GM23248 (cell line): ENCODE results near the gene RNF34. TPM values are rescaled to one million over a fixed set of nuclear protein-coding genes. Genes with fewer than 3 reads are reported as not detected.

Source experiments
- DNase-seq: peaks from one replicate; pipeline ENCODE4 v3.0.0-alpha.2; 2015
- H2AFZ ChIP-seq: fragments of 200-600 bp; sonication (generic); 2 replicates; pipeline ENCODE4 v1.6.1; 2016; ENCODE audit warnings: antibody characterized with exemption
- H3F3A ChIP-seq: fragments of 200-600 bp; sonication (generic); 2 replicates; pipeline ENCODE4 v1.6.1; 2016; ENCODE audit warnings: mild to moderate bottlenecking, antibody characterized with exemption, mixed run types; ENCODE audit not compliant: insufficient read depth
- H3K27ac ChIP-seq: fragments of 200-600 bp; sonication (generic); 2 replicates; pipeline ENCODE4 v1.5.1; 2016; ENCODE audit warnings: mild to moderate bottlenecking
- H3K27me3 ChIP-seq: fragments of 200-600 bp; sonication (generic); replicated peaks from 2 replicates; pipeline ENCODE4 v1.6.1; 2016; ENCODE audit warnings: mild to moderate bottlenecking; ENCODE audit not compliant: insufficient read depth
- H3K36me3 ChIP-seq: fragments of 200-600 bp; sonication (generic); 2 replicates; pipeline ENCODE4 v1.6.1; 2016; ENCODE audit warnings: low read depth, mild to moderate bottlenecking
- H3K4me1 ChIP-seq: fragments of 200-600 bp; sonication (generic); 2 replicates; pipeline ENCODE4 v1.6.1; 2016; ENCODE audit warnings: mild to moderate bottlenecking; ENCODE audit not compliant: insufficient read depth
- H3K4me2 ChIP-seq: fragments of 200-600 bp; sonication (generic); one replicate; pipeline ENCODE4 v1.6.1; 2016; ENCODE audit warnings: mild to moderate bottlenecking; ENCODE audit not compliant: unreplicated experiment
- H3K4me3 ChIP-seq: fragments of 200-600 bp; sonication (generic); 2 replicates; pipeline ENCODE4 v1.5.1; 2016; ENCODE audit warnings: mild to moderate bottlenecking
- H3K79me2 ChIP-seq: fragments of 200-600 bp; sonication (generic); 2 replicates; pipeline ENCODE4 v1.6.1; 2016; ENCODE audit warnings: mild to moderate bottlenecking; ENCODE audit not compliant: insufficient read depth
- H3K9ac ChIP-seq: fragments of 200-600 bp; sonication (generic); 2 replicates; pipeline ENCODE4 v1.6.1; 2016; ENCODE audit warnings: mild to moderate bottlenecking
- H3K9me2 ChIP-seq: fragments of 200-600 bp; sonication (generic); 2 replicates; pipeline ENCODE4 v1.6.1; 2016; ENCODE audit warnings: mixed run types, mild to moderate bottlenecking, moderate library complexity; ENCODE audit not compliant: insufficient read depth
- H3K9me3 ChIP-seq: fragments of 200-600 bp; sonication (generic); one replicate; pipeline ENCODE4 v1.6.1; 2017; ENCODE audit warnings: low read depth
- H4K20me1 ChIP-seq: fragments of 200-600 bp; sonication (generic); 2 replicates; pipeline ENCODE4 v1.6.0; 2016; ENCODE audit not compliant: insufficient read depth
- EZH2 ChIP-seq: fragments of 200-600 bp; sonication (generic); IDR thresholded peaks from 2 replicates; pipeline ENCODE4 v1.6.1; 2018; ENCODE audit warnings: antibody characterized with exemption, mild to moderate bottlenecking; ENCODE audit not compliant: insufficient read depth, poor library complexity, severe bottlenecking
- EZH2phosphoT487 ChIP-seq: fragments of 200-600 bp; sonication (generic); IDR thresholded peaks from 2 replicates; pipeline ENCODE4 v1.6.1; 2018; ENCODE audit warnings: antibody characterized with exemption, moderate library complexity, mild to moderate bottlenecking, low read depth; ENCODE audit not compliant: insufficient read depth
- WGBS, 2 experiments: methylation state at CpG; one replicate each; pipeline ENCODE4 v1.1.6; 2015 to 2017; ENCODE audit warnings: low lambda C conversion rate in 2 of 2, low coverage in 1 of 2; ENCODE audit errors: missing lambda C conversion rate in 2 of 2; 5-methylcytosine and 5-hydroxymethylcytosine counted together
- in situ Hi-C: fragments of 300-500 bp; cut with MboI; formaldehyde crosslinking; loops from 2 replicates; pipeline ENCODE4 v1.15.0; 2020
- polyA plus RNA-seq: library from polyadenylated mRNA; unstranded; fragments of >200 nt; fragmentation: Nextera tagmentation; extraction: Ambion mirVana; gene quantifications from 2 replicates; pipeline ENCODE4 v1.2.1, GENCODE V29; 2016
- total RNA-seq: library from RNA; depleted of rRNA; stranded (reverse); fragments of >200 nt; shearing (Covaris generic); gene quantifications from 2 replicates; pipeline ENCODE4 v1.2.3, GENCODE V29; 2014

Gene RNF34
- total and polyA plus RNA-seq, 2 experiments from 2014 or later, result 42.8 to 48.2 TPM

GRCh38 chr12:121428883-121429282 is 29.0 kb downstream of the RNF34 start:
- Histone ChIP-seq H3K36me3 (peaks cover 55% of the 10 kb centered on the region), H4K20me1 (no peaks in the 10 kb centered on the region), H3K9me2 (no peaks in the 10 kb centered on the region), H2AFZ (no peak overlapping the region), H3K27ac (no peak overlapping the region), H3K4me1 (no peaks in the 10 kb centered on the region), H3K4me2 (no peak overlapping the region), H3K9ac (no peak overlapping the region), H3K9me3 (no peaks in the 10 kb centered on the region), H3F3A (peaks cover 22% of the 10 kb centered on the region), H3K4me3 (no peak overlapping the region), H3K27me3 (no peaks in the 10 kb centered on the region), H3K79me2 (peaks cover 7% of the 10 kb centered on the region)
- 96 to 97% methylated on average over 6 of the region's 6 CpGs for WGBS, 2 experiments
- no peak for TF ChIP-seq EZH2
- TF ChIP-seq EZH2phosphoT487, result no peak
- in situ Hi-C loops, result loop anchor here (25.0 kb wide), 1 partner anchor 92 kb away; no protein-coding TSS in a partner anchor
- no peak for DNase-seq

GRCh38 chr12:121430833-121431415 is 31.0 kb downstream of the RNF34 start:
- no peak for TF ChIP-seq EZH2phosphoT487
- TF ChIP-seq EZH2, result no peak
- Histone ChIP-seq H3K4me1 (no peaks in the 10 kb centered on the region), H3K4me2 (no peak overlapping the region), H3K9me2 (no peaks in the 10 kb centered on the region), H4K20me1 (no peaks in the 10 kb centered on the region), H3K36me3 (peaks cover 44% of the 10 kb centered on the region), H3K27me3 (no peaks in the 10 kb centered on the region), H3K9ac (no peak overlapping the region), H3K79me2 (peaks cover 5% of the 10 kb centered on the region), H3F3A (peaks cover 3% of the 10 kb centered on the region), H3K9me3 (no peaks in the 10 kb centered on the region), H3K27ac (no peak overlapping the region), H3K4me3 (no peak overlapping the region), H2AFZ (no peak overlapping the region)
- no peak for DNase-seq
- in situ Hi-C loops, result loop anchor here (25.0 kb wide), 1 partner anchor 94 kb away; no protein-coding TSS in a partner anchor
- 71% methylated on average over 6 of the region's 6 CpGs for WGBS, 2 experiments

GRCh38 chr12:121432740-121433480 is 33.0 kb downstream of the RNF34 start:
- no peak overlapping the region for H3K27ac ChIP-seq
- no peaks in the 10 kb centered on the region for H3K27me3 ChIP-seq
- no peaks in the 10 kb centered on the region for H3K79me2 ChIP-seq
- no peak overlapping the region for H3K4me3 ChIP-seq
- peaks cover 38% of the 10 kb centered on the region for H3K36me3 ChIP-seq
- DNase-seq, result no peak
- TF ChIP-seq EZH2phosphoT487 (no peak), EZH2 (no peak)
- H3K4me1 ChIP-seq, result no peaks in the 10 kb centered on the region
- H3K4me2 ChIP-seq, result no peak overlapping the region
- in situ Hi-C loops, result loop anchor here (25.0 kb wide), 1 partner anchor 96 kb away; no protein-coding TSS in a partner anchor
- no peak overlapping the region for H3K9ac ChIP-seq
- H3K9me3 ChIP-seq, result no peaks in the 10 kb centered on the region
- H3F3A ChIP-seq, result peaks cover 4% of the 10 kb centered on the region; the same call in 1 of the 2 replicates
- H3K9me2 ChIP-seq, result no peaks in the 10 kb centered on the region
- H4K20me1 ChIP-seq, result no peaks in the 10 kb centered on the region
- no peak overlapping the region for H2AFZ ChIP-seq
- 94 to 95% methylated on average over 11 of the region's 11 CpGs for WGBS, 2 experiments

- Histone ChIP-seq H3F3A (peaks cover 4% of the 10 kb centered on the region; the same call in 1 of the 2 replicates), H3K9me2 (no peaks in the 10 kb centered on the region), H3K4me3 (no peak overlapping the region), H2AFZ (no peak overlapping the region), H3K79me2 (no peaks in the 10 kb centered on the region), H3K27me3 (no peaks in the 10 kb centered on the region), H3K4me2 (no peak overlapping the region), H3K9ac (no peak overlapping the region), H3K9me3 (no peaks in the 10 kb centered on the region), H3K27ac (no peak overlapping the region), H3K4me1 (no peaks in the 10 kb centered on the region), H3K36me3 (peaks cover 21% of the 10 kb centered on the region; the same call in 1 of the 2 replicates), H4K20me1 (no peaks in the 10 kb centered on the region)
- TF ChIP-seq EZH2phosphoT487, result no peak
- TF ChIP-seq EZH2, result no peak
- WGBS, 2 experiments, result 98% methylated on average over 2 of the region's 2 CpGs
- DNase-seq, result no peak
- in situ Hi-C loops, result loop anchor here (25.0 kb wide), 1 partner anchor 99 kb away; no protein-coding TSS in a partner anchor
Observed at GRCh38 chr12:121436706-121437105, 36.8 kb downstream of the RNF34 start.
